ENCODE data around the gene B3GALT5. TPM values are rescaled to one million over a fixed set of nuclear protein-coding genes. Genes with fewer than 3 reads are reported as not detected.

B3GALT5 gene
- total and polyA plus RNA-seq, 2 of the 4 experiments (the other 2 are of a cell fraction) = 0.05 to 0.18 TPM

DNA sequence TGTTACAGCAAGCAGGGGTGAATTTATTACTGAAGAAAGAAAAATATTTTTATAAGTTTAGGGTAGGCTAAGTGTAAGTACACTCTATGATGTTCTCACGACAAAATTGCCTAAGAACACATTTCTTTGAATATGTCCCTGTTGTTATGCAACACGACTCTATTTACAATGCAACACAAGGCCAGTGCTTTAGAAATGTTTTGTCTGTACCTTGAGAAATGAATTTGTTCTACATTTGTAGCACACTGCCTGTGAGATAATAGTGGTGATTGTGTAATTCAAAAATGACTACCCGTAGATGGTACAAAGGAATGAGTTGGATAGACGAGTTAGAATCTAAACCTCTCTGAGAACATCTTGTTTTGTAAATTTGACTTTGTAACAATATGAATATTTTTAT, 68.5 kb downstream of the B3GALT5 start:
- H4K91ac ChIP-seq (ENCODE audit: insufficient read depth, low read depth, low read length) = no peak overlapping the region
- no peak overlapping the region for H2AK5ac ChIP-seq (ENCODE audit: low read depth, low read length)
- H3K23ac ChIP-seq (ENCODE audit: low read depth, low read length) = no peak overlapping the region
- no peak overlapping the region for H2BK15ac ChIP-seq (ENCODE audit: low read depth, low read length)
- no peak for TF ChIP-seq CEBPB (IDR thresholded peaks at IDR 0.05; ENCODE audit: low read depth, low read length)
- no peak for TF ChIP-seq RFX5 (IDR thresholded peaks at IDR 0.05; ENCODE audit: low read depth, low read length)
- no peak for TF ChIP-seq MAFK (IDR thresholded peaks at IDR 0.05; ENCODE audit: low read depth, low read length)
- no peak for TF ChIP-seq CTCF (conservative IDR thresholded peaks at IDR 0.05; ENCODE audit: low read depth, low read length)
- TF ChIP-seq, protein P1, sequence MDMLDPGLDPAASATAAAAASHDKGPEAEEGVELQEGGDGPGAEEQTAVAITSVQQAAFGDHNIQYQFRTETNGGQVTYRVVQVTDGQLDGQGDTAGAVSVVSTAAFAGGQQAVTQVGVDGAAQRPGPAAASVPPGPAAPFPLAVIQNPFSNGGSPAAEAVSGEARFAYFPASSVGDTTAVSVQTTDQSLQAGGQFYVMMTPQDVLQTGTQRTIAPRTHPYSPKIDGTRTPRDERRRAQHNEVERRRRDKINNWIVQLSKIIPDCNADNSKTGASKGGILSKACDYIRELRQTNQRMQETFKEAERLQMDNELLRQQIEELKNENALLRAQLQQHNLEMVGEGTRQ (IDR thresholded peaks at IDR 0.05; ENCODE audit: low read depth, low read length) = no peak
- TF ChIP-seq RCOR1 (IDR thresholded peaks at IDR 0.05; ENCODE audit: insufficient replicate concordance, low read length) = no peak
- TF ChIP-seq BHLHE40 (IDR thresholded peaks at IDR 0.05; ENCODE audit: low read depth, low read length) = no peak
- TF ChIP-seq RAD21 (IDR thresholded peaks at IDR 0.05; ENCODE audit: low read length) = no peak
- TF ChIP-seq, protein P2, sequence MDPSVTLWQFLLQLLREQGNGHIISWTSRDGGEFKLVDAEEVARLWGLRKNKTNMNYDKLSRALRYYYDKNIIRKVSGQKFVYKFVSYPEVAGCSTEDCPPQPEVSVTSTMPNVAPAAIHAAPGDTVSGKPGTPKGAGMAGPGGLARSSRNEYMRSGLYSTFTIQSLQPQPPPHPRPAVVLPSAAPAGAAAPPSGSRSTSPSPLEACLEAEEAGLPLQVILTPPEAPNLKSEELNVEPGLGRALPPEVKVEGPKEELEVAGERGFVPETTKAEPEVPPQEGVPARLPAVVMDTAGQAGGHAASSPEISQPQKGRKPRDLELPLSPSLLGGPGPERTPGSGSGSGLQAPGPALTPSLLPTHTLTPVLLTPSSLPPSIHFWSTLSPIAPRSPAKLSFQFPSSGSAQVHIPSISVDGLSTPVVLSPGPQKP (IDR thresholded peaks at IDR 0.05; ENCODE audit: borderline replicate concordance, low read depth, low read length) = no peak
- no peak for TF ChIP-seq CHD1 (IDR thresholded peaks at IDR 0.05; ENCODE audit: low read depth, low read length)
- TF ChIP-seq MXI1 (IDR thresholded peaks at IDR 0.05; ENCODE audit: borderline replicate concordance, low read depth, low read length) = no peak
- no peak for TF ChIP-seq POLR2A (IDR thresholded peaks at IDR 0.05; ENCODE audit: low read depth, low read length)
- TF ChIP-seq MAZ (IDR thresholded peaks at IDR 0.05; ENCODE audit: borderline replicate concordance, low read depth, low read length) = no peak
- TF ChIP-seq SMC3 (IDR thresholded peaks at IDR 0.05; ENCODE audit: low read depth, low read length) = no peak
- no peak for TF ChIP-seq NFE2L2 (IDR thresholded peaks at IDR 0.05; ENCODE audit: low read depth, low read length)
- no peak for TF ChIP-seq FOS (IDR thresholded peaks at IDR 0.05; ENCODE audit: low read depth, low read length)
- POLR2A ChIA-PET (ENCODE audit: unreplicated experiment) = no interaction called here
- CTCF ChIA-PET = no interaction called here
- DNase-seq (no peak), ATAC-seq (ENCODE audit: low read depth) (no peak)
- in situ Hi-C loops (cut with MboI; ENCODE audit: low sequenced_read_pairs) (no loop called here), intact Hi-C loops (cut with micrococcal nuclease) (no loop called here), dilution Hi-C loops (cut with HindIII; ENCODE audit: low sequenced_read_pairs, unreplicated experiment) (no loop called here)
- H2BK20ac ChIP-seq (ENCODE audit: low read depth, low read length) = no peak overlapping the region
- no peak overlapping the region for H2BK120ac ChIP-seq (ENCODE audit: low read depth, low read length)
- H3K18ac ChIP-seq (ENCODE audit: low read depth, low read length) = no peak overlapping the region
- H3K27ac ChIP-seq (ENCODE audit: insufficient read depth, low read length) = no peak overlapping the region
- no peak overlapping the region for H3K9ac ChIP-seq (ENCODE audit: low read depth, low read length)
- H3K4me1 ChIP-seq (ENCODE audit: control insufficient read depth, insufficient read depth, low read length) = no peaks in the 10 kb centered on the region
- no peak overlapping the region for H4K8ac ChIP-seq (ENCODE audit: low read depth in 2 of 2, low read length in 2 of 2)
- no peaks in the 10 kb centered on the region for H3K79me1 ChIP-seq (ENCODE audit: low read depth in 1 of 2, low read length in 2 of 2)
- H3K4ac ChIP-seq (ENCODE audit: low read depth, low read length) = no peak overlapping the region
- H2AFZ ChIP-seq (replicated peaks; ENCODE audit: low read length, poor library complexity) = no peak overlapping the region
- H2BK5ac ChIP-seq (ENCODE audit: low read depth, low read length, poor library complexity, severe bottlenecking) = no peak overlapping the region
- no peaks in the 10 kb centered on the region for H4K20me1 ChIP-seq (ENCODE audit: insufficient read depth, low read length)
- H3K4me2 ChIP-seq (ENCODE audit: low read depth, low read length) = no peak overlapping the region
- no peaks in the 10 kb centered on the region for H3K9me1 ChIP-seq (ENCODE audit: insufficient read depth, low read length)
- no peak overlapping the region for H4K5ac ChIP-seq (ENCODE audit: low read depth, low read length)
- H3K56ac ChIP-seq (ENCODE audit: extremely low read depth, insufficient read depth, low read length) = no peak overlapping the region
- no peak overlapping the region for H3K14ac ChIP-seq (replicated peaks; ENCODE audit: low read depth, low read length)
- no TSS peak for BruUV-seq (replicated peaks)
- H3K27me3 ChIP-seq (ENCODE audit: control insufficient read depth, insufficient read depth, low read length) = no peaks in the 10 kb centered on the region
- H3K4me3 ChIP-seq (ENCODE audit: insufficient read depth, low read depth, low read length) = no peak overlapping the region
- WGBS, 2 experiments (ENCODE audit: extremely low coverage in 2 of 2, insufficient read length in 1 of 2) = no CpG with 5 or more reads among the region's 4 CpGs
- no peak overlapping the region for H2AK9ac ChIP-seq (replicated peaks; ENCODE audit: low read depth, low read length, poor library complexity)
- H3K36me3 ChIP-seq (ENCODE audit: control insufficient read depth, insufficient read depth, low read length) = no peaks in the 10 kb centered on the region
- H3K9me3 ChIP-seq (ENCODE audit: control insufficient read depth, insufficient read depth, low read length) = peaks cover 2% of the 10 kb centered on the region; the same call in 1 of the 2 replicates
